K562 (cell line): ENCODE measurements around the gene DAAM1. TPM values are rescaled to one million over a fixed set of nuclear protein-coding genes. Genes with fewer than 3 reads are reported as not detected.

Source experiments
- ATAC-seq: fragments of 200-7000 bp; cut with Tn5 transposase; 3 replicates; pipeline ENCODE4 v1.9.1; 2020; ENCODE audit warnings: moderate library complexity
- BruUV-seq: library from RNA; stranded (reverse); fragments of 400-500 nt; replicated peaks from 2 replicates; lab custom pipeline; 2021; lab: Mats Ljungman, UMichigan
- CTCF ChIA-PET: fragments of 300-600 bp; formaldehyde crosslinking; extraction: SDS; loops from one replicate; lab custom pipeline; 2021; ENCODE audit warnings: low intra/inter-chr PET ratio; lab: Yijun Ruan, JAX
- POLR2A ChIA-PET: fragments of 300-600, 350-650 bp; sonication (Branson Sonifier 250); formaldehyde crosslinking; extraction: SDS; loops from one replicate; lab custom pipeline; 2021; ENCODE audit warnings: antibody characterized with exemption, inconsistent platforms; lab: Yijun Ruan, JAX
- DNase-seq, 4 experiments: peaks; one replicate each; pipeline versions ENCODE4 v3.0.0 to v3.0.0-alpha.2; 2011 to 2018; ENCODE audit warnings: low spot score in 3 of 4, mixed read lengths in 3 of 4; ENCODE audit errors: extremely low read depth in 1 of 4
- FAIRE-seq: peaks from 2 replicates; lab custom pipeline; 2011; peaks lifted over from hg19 to GRCh38; lab: Jason Lieb, UNC
- H2AFZ ChIP-seq: 2 replicates; pipeline ENCODE4 v1.6.0; 2011; ENCODE audit warnings: low read depth, low read length, control low read depth, inconsistent platforms
- H3K27ac ChIP-seq: fragments of 200-600 bp; 3 replicates; pipeline ENCODE4 v1.8.0; 2011; ENCODE audit warnings: low read depth, mild to moderate bottlenecking, control low read depth, inconsistent platforms, low read length, moderate library complexity, mixed read lengths; ENCODE audit errors: extremely low read depth
- H3K27me3 ChIP-seq, 2 experiments: fragments of 300-600 bp in 1 of 2; 2 replicates in 1 of 2; 3 replicates in 1 of 2; pipeline versions ENCODE4 v1.6.0 to v1.8.0; 2011; ENCODE audit warnings: inconsistent platforms in 2 of 2, low read length in 2 of 2, mild to moderate bottlenecking in 1 of 2, mixed read lengths in 1 of 2, moderate library complexity in 1 of 2; ENCODE audit not compliant: control insufficient read depth in 2 of 2, insufficient read depth in 2 of 2
- H3K36me3 ChIP-seq: fragments of 300-600 bp; 3 replicates; pipeline ENCODE4 v1.8.0; 2011; ENCODE audit warnings: mild to moderate bottlenecking, low read length, inconsistent platforms; ENCODE audit not compliant: control insufficient read depth, insufficient read depth
- H3K4me1 ChIP-seq, 2 experiments: fragments of 200-600 bp in 1 of 2; replicated peaks in 1 of 2; 2 replicates in 1 of 2; 3 replicates in 1 of 2; pipeline versions ENCODE4 v1.5.1 to v1.8.0; 2011; ENCODE audit warnings: inconsistent platforms in 2 of 2, low read length in 2 of 2, mild to moderate bottlenecking in 1 of 2, mixed read lengths in 1 of 2, moderate library complexity in 1 of 2; ENCODE audit not compliant: control insufficient read depth in 2 of 2, insufficient read depth in 2 of 2
- H3K4me2 ChIP-seq: 2 replicates; pipeline ENCODE4 v1.6.1; 2011; ENCODE audit warnings: low read length, control low read depth, inconsistent platforms, mixed read lengths; ENCODE audit not compliant: insufficient read depth
- H3K4me3 ChIP-seq: fragments of 200-600 bp; sonication (generic), shearing (Covaris generic); 2 replicates; pipeline ENCODE4 v1.5.1; 2016; ENCODE audit warnings: control low read depth, inconsistent platforms
- H3K79me2 ChIP-seq: fragments of 200-600 bp; 3 replicates; pipeline ENCODE4 v1.8.0; 2011; ENCODE audit warnings: low read length, inconsistent platforms; ENCODE audit not compliant: control insufficient read depth, insufficient read depth
- H3K9ac ChIP-seq, 2 experiments: 2 replicates each; pipeline versions ENCODE4 v1.6.0 to v1.6.1; 2011; ENCODE audit warnings: low read depth in 2 of 2, low read length in 2 of 2, control low read depth in 1 of 2, inconsistent platforms in 1 of 2, mild to moderate bottlenecking in 1 of 2, mixed read lengths in 1 of 2; ENCODE audit not compliant: insufficient read depth in 1 of 2
- H3K9me1 ChIP-seq: one replicate; pipeline ENCODE4 v1.6.0; 2011; ENCODE audit warnings: inconsistent platforms, mild to moderate bottlenecking, low read length, moderate library complexity; ENCODE audit not compliant: control insufficient read depth, insufficient read depth
- H3K9me3 ChIP-seq: replicated peaks from 2 replicates; pipeline ENCODE4 v1.5.1; 2011; ENCODE audit warnings: low read depth, low read length, inconsistent platforms; ENCODE audit not compliant: control insufficient read depth, insufficient read depth
- H4K20me1 ChIP-seq: replicated peaks from 2 replicates; pipeline ENCODE4 v1.6.1; 2011; ENCODE audit warnings: low read length, inconsistent platforms, mixed read lengths; ENCODE audit not compliant: control insufficient read depth, insufficient read depth
- DACH1 ChIP-seq: fragments of 450-650 bp; IDR thresholded peaks from 2 replicates; pipeline ENCODE4 v1.6.1; 2018; ENCODE audit not compliant: partially characterized antibody
- ELF1 ChIP-seq: fragments of 200-800 bp; sonication (Bioruptor generic); IDR thresholded peaks from 2 replicates; pipeline ENCODE4 v1.6.1; 2016; ENCODE audit warnings: missing genetic modification characterization, missing compliant biosample characterization
- GATAD2A ChIP-seq: fragments of 450-650 bp; IDR thresholded peaks from 2 replicates; pipeline ENCODE4 v1.6.1; 2017
- KDM5B ChIP-seq: fragments of 200-600 bp; sonication (generic); IDR thresholded peaks from 2 replicates; pipeline ENCODE4 v1.6.1; 2012; ENCODE audit warnings: low read depth, mild to moderate bottlenecking, moderate library complexity, low read length, control low read depth, inconsistent platforms; ENCODE audit not compliant: insufficient replicate concordance
- NCOA1 ChIP-seq: fragments of 450-650 bp; IDR thresholded peaks from 2 replicates; pipeline ENCODE4 v1.6.1; 2016; ENCODE audit warnings: low read depth
- PHF21A ChIP-seq: fragments of 450-650 bp; IDR thresholded peaks from 2 replicates; pipeline ENCODE4 v1.6.1; 2017; ENCODE audit warnings: low read depth, borderline replicate concordance
- RCOR1 ChIP-seq, 2 experiments: IDR thresholded peaks; 2 replicates each; pipeline ENCODE4 v1.6.1; 2012; ENCODE audit warnings: low read depth in 2 of 2, low read length in 2 of 2, borderline replicate concordance in 1 of 2, improper control_type of control experiment in 1 of 2
- RHOXF2B ChIP-seq: fragments of 250-450 bp; sonication (Bioruptor Pico); conservative IDR thresholded peaks from 2 replicates; pipeline ENCODE4 v1.5.1; 2021
- SLC30A9 ChIP-seq: fragments of 250-450 bp; sonication (Bioruptor Pico); IDR thresholded peaks from 2 replicates; pipeline ENCODE4 v1.8.0; 2022; ENCODE audit warnings: mild to moderate bottlenecking, moderate library complexity
- TCF3 ChIP-seq: sonication (generic); formaldehyde crosslinking; IDR thresholded peaks from 2 replicates; pipeline ENCODE4 v1.4.0; 2020; ENCODE audit warnings: mild to moderate bottlenecking, missing genetic modification reagents
- TRIM24 ChIP-seq, 2 experiments: fragments of 450-650 bp; IDR thresholded peaks; 2 replicates each; pipeline ENCODE4 v1.6.1; 2016
- WGBS: fragments of 100-300 bp; shearing (Covaris generic); methylation state at CpG from one replicate; pipeline ENCODE4 v1.1.6; 2016; ENCODE audit warnings: low coverage, mixed read lengths; ENCODE audit not compliant: insufficient coverage; ENCODE audit errors: missing lambda C conversion rate; 5-methylcytosine and 5-hydroxymethylcytosine counted together
- in situ Hi-C: fragments of 300-500 bp; cut with MboI; formaldehyde crosslinking; loops from 4 replicates; pipeline ENCODE4 v1.15.0; 2018; ENCODE audit warnings: inconsistent platforms, mixed read lengths
- intact Hi-C: fragments of 100-400 bp; cut with micrococcal nuclease; formaldehyde crosslinking; loops from 2 replicates; pipeline ENCODE4 v1.14.2; 2022
- polyA plus RNA-seq, 8 experiments: library from polyadenylated mRNA; depleted of rRNA in 4 of 8; stranded (reverse) in 5 of 8; unstranded in 3 of 8; fragments of >200 nt; fragmentation: Nextera tagmentation in 2 of 8; fragmentation: Illumina TruSeq in 1 of 8; extraction: Ambion mirVana in 2 of 8; extraction: Trizol in 1 of 8; gene quantifications; 2 replicates each; pipeline versions ENCODE4 v1.2.1 to v1.2.3, GENCODE V29; 2011 to 2014; ENCODE audit warnings: inconsistent platforms in 1 of 8, missing spikeins in 1 of 8
- total RNA-seq, 7 experiments: library from RNA; depleted of rRNA in 6 of 7; stranded (reverse); fragments of >200 nt in 6 of 7; fragmentation: Illumina TruSeq in 2 of 7; extraction: Trizol in 2 of 7; gene quantifications; 2 replicates each; pipeline versions ENCODE4 v1.2.1 to v1.2.3, GENCODE V29; 2011 to 2021; ENCODE audit warnings: low replicate concordance in 1 of 7
- TF ChIP-seq, protein P1 (sequence below): sonication (generic); formaldehyde crosslinking; IDR thresholded peaks from 2 replicates; pipeline ENCODE4 v1.8.0; 2022; ENCODE audit warnings: mild to moderate bottlenecking, missing genetic modification reagents
- TF ChIP-seq, protein P2 (sequence below): fragments of 250-450 bp; sonication (Bioruptor Pico); IDR thresholded peaks from 2 replicates; pipeline ENCODE4 v1.9.0; 2021; ENCODE audit warnings: mild to moderate bottlenecking

DAAM1 gene
- total and polyA plus RNA-seq, 9 of the 15 experiments (the other 6 are each of a cell fraction or from before 2014, with no cell fraction given): 3.6 to 11.6 (median 6.7) TPM

DNA sequence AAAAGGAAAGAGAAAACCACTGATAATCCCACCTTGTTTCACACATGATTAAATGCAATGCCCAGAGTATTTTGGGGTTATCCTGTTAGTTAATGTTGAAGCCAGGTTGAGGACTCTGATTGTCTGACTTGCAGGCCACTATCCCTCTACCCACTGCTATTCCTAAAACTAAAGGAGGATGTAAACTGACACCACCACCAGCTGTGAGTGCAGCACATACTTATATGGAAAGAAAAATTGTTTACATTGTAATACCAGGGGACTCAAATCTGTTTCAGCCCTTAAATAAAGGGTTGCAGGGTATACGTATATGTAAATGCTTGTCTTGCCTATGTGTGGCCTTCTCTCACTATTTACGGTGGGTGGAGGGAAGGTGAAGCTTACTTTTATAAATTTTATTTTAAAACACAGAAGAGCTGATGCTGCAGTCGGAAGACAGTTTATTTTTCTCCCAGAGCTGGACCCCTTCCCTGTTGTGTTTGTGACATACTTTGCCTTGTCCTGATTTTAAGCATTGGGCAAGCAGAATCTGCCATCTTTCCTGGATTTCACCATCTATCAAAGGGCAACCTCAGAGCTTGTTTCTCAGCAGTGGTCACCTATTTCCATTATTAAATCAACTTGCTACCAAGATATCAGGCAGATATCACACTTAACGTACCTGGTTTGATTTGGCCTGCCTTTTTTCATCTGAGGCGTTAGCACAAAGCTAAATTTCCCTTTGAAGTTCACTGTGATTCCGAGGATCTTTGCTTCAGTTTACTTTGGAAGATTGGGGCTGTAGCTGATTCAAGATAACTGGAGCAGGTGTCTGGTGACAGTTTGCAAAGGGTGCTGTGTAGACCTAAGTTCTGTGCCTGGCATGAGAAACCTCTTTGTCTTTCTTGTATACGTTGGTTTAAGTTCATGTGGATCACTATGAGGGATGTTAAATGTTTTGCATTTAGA, 25.2 kb downstream of the DAAM1 start:
- no peaks in the 10 kb centered on the region for H3K9me3 ChIP-seq
- H3K36me3 ChIP-seq: no peaks in the 10 kb centered on the region
- in situ Hi-C loops: no loop called here
- FAIRE-seq: no peak
- CTCF ChIA-PET: no interaction called here
- no peaks in the 10 kb centered on the region for H3K9me1 ChIP-seq
- no peaks in the 10 kb centered on the region for H3K79me2 ChIP-seq
- no peak for ATAC-seq
- no peak overlapping the region for H3K4me2 ChIP-seq
- no peaks in the 10 kb centered on the region for H3K27me3 ChIP-seq
- BruUV-seq: no TSS peak
- H4K20me1 ChIP-seq: no peaks in the 10 kb centered on the region
- no peak overlapping the region for H3K4me3 ChIP-seq
- intact Hi-C loops: no loop called here
- no peak overlapping the region for H3K27ac ChIP-seq
- H2AFZ ChIP-seq: no peak overlapping the region
- POLR2A ChIA-PET: interaction anchor here (0.6 to 2.1 kb wide), 4 partner anchors 10 to 257 kb away, joined by 3 to 7 read pairs (median 3); no protein-coding TSS in a partner anchor
- no peak for DNase-seq
- TF ChIP-seq NCOA1: no peak
- no peak for TF ChIP-seq RHOXF2B (CRISPR knock-in tag)
- TF ChIP-seq KDM5B: no peak
- no peak for TF ChIP-seq RCOR1 (IDR thresholded peaks at IDR 0.05; ENCODE audit: borderline replicate concordance in 1 of 2, low read depth in 2 of 2, low read length in 2 of 2)
- TF ChIP-seq, protein P1, sequence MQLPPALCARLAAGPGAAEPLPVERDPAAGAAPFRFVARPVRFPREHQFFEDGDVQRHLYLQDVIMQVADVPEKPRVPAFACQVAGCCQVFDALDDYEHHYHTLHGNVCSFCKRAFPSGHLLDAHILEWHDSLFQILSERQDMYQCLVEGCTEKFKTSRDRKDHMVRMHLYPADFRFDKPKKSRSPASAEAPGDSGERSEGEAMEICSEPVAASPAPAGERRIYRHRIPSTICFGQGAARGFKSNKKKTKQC (CRISPR knock-in tag): no peak
- TF ChIP-seq GATAD2A: no peak
- TF ChIP-seq ELF1 (tag): no peak
- TF ChIP-seq, protein P2, sequence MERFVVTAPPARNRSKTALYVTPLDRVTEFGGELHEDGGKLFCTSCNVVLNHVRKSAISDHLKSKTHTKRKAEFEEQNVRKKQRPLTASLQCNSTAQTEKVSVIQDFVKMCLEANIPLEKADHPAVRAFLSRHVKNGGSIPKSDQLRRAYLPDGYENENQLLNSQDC (CRISPR knock-in tag): no peak
- TF ChIP-seq TRIM24 (IDR thresholded peaks at IDR 0.05): no peak
- TF ChIP-seq TCF3 (CRISPR knock-in tag): no peak
- TF ChIP-seq SLC30A9: no peak
- TF ChIP-seq DACH1: no peak
- no peak for TF ChIP-seq PHF21A
- H3K9ac ChIP-seq: no peak overlapping the region
- H3K4me1 ChIP-seq: no peaks in the 10 kb centered on the region
- WGBS: 53% methylated on average over 6 of the region's 7 CpGs
